Ishikawa (cell line): ENCODE measurements around the gene NOP53.

Experiments used
- CEBPB ChIP-seq: IDR thresholded peaks from 2 replicates; pipeline ENCODE4 v1.6.1; 2012
- CREB1 ChIP-seq: IDR thresholded peaks from 2 replicates; pipeline ENCODE4 v1.6.1; 2012; ENCODE audit warnings: low read depth
- EGR1 ChIP-seq: IDR thresholded peaks from 2 replicates; pipeline ENCODE4 v1.6.1; 2012
- EP300 ChIP-seq: IDR thresholded peaks from 2 replicates; pipeline ENCODE4 v1.6.1; 2012; ENCODE audit warnings: borderline replicate concordance
- FOXM1 ChIP-seq: IDR thresholded peaks from 2 replicates; pipeline ENCODE4 v1.6.1; 2012; ENCODE audit warnings: low read depth, borderline replicate concordance
- NFIC ChIP-seq: IDR thresholded peaks from 2 replicates; pipeline ENCODE4 v1.6.1; 2012
- RAD21 ChIP-seq: IDR thresholded peaks from 2 replicates; pipeline ENCODE4 v1.6.1; 2012; ENCODE audit warnings: low read depth
- TAF1 ChIP-seq: IDR thresholded peaks from 2 replicates; pipeline ENCODE4 v1.6.1; 2012; ENCODE audit warnings: low read depth, mild to moderate bottlenecking
- TCF12 ChIP-seq: IDR thresholded peaks from 2 replicates; pipeline ENCODE4 v1.6.1; 2012; ENCODE audit warnings: low read depth
- TEAD4 ChIP-seq: IDR thresholded peaks from 2 replicates; pipeline ENCODE4 v1.6.1; 2012
- YY1 ChIP-seq: IDR thresholded peaks from 2 replicates; pipeline ENCODE4 v1.6.1; 2012; ENCODE audit warnings: low read depth
- ZBTB7A ChIP-seq: IDR thresholded peaks from 2 replicates; pipeline ENCODE4 v1.6.1; 2012; ENCODE audit warnings: low read depth
- TF ChIP-seq, protein P1 (sequence below): IDR thresholded peaks from 2 replicates; pipeline ENCODE4 v1.6.1; 2012; ENCODE audit warnings: low read depth, mild to moderate bottlenecking
- TF ChIP-seq, protein P2 (sequence below): IDR thresholded peaks from 2 replicates; pipeline ENCODE4 v1.6.1; 2012
- TF ChIP-seq, protein P3 (sequence below): IDR thresholded peaks from 2 replicates; pipeline ENCODE4 v1.6.1; 2012

NOP53 gene

DNA sequence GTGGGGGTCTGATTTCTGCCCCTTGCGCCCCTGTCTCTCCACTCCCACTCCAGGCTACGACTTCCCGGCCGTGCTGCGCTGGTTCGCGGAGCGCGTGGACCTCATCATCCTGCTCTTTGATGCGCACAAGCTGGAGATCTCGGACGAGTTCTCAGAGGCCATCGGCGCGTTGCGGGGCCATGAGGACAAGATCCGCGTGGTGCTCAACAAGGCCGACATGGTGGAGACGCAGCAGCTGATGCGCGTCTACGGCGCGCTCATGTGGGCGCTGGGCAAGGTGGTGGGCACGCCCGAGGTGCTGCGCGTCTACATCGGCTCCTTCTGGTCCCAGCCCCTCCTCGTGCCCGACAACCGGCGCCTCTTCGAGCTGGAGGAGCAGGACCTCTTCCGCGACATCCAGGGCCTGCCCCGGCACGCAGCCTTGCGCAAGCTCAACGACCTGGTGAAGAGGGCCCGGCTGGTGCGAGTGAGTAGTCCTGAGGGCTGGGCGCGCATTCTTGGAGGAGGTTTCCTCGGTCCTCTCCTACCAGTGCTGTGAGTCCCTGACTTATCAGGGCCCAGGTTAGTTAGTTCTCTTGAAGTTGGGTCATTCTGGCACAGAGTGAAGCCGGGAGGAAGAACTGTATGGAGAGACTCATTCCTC lies 19.5 kb upstream of the NOP53 start:
- no peak for TF ChIP-seq EGR1
- TF ChIP-seq, protein P1, sequence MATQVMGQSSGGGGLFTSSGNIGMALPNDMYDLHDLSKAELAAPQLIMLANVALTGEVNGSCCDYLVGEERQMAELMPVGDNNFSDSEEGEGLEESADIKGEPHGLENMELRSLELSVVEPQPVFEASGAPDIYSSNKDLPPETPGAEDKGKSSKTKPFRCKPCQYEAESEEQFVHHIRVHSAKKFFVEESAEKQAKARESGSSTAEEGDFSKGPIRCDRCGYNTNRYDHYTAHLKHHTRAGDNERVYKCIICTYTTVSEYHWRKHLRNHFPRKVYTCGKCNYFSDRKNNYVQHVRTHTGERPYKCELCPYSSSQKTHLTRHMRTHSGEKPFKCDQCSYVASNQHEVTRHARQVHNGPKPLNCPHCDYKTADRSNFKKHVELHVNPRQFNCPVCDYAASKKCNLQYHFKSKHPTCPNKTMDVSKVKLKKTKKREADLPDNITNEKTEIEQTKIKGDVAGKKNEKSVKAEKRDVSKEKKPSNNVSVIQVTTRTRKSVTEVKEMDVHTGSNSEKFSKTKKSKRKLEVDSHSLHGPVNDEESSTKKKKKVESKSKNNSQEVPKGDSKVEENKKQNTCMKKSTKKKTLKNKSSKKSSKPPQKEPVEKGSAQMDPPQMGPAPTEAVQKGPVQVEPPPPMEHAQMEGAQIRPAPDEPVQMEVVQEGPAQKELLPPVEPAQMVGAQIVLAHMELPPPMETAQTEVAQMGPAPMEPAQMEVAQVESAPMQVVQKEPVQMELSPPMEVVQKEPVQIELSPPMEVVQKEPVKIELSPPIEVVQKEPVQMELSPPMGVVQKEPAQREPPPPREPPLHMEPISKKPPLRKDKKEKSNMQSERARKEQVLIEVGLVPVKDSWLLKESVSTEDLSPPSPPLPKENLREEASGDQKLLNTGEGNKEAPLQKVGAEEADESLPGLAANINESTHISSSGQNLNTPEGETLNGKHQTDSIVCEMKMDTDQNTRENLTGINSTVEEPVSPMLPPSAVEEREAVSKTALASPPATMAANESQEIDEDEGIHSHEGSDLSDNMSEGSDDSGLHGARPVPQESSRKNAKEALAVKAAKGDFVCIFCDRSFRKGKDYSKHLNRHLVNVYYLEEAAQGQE = no peak
- no peak for TF ChIP-seq NFIC
- TF ChIP-seq CREB1 = no peak
- no peak for TF ChIP-seq YY1
- TF ChIP-seq EP300 = no peak
- TF ChIP-seq, protein P2, sequence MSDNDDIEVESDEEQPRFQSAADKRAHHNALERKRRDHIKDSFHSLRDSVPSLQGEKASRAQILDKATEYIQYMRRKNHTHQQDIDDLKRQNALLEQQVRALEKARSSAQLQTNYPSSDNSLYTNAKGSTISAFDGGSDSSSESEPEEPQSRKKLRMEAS = no peak
- TF ChIP-seq, protein P3, sequence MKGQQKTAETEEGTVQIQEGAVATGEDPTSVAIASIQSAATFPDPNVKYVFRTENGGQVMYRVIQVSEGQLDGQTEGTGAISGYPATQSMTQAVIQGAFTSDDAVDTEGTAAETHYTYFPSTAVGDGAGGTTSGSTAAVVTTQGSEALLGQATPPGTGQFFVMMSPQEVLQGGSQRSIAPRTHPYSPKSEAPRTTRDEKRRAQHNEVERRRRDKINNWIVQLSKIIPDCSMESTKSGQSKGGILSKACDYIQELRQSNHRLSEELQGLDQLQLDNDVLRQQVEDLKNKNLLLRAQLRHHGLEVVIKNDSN = no peak
- no peak for TF ChIP-seq FOXM1
- TF ChIP-seq TEAD4 = no peak
- no peak for TF ChIP-seq RAD21
- no peak for TF ChIP-seq TCF12
- no peak for TF ChIP-seq ZBTB7A
- TF ChIP-seq TAF1 = no peak
- TF ChIP-seq CEBPB = no peak

DNA sequence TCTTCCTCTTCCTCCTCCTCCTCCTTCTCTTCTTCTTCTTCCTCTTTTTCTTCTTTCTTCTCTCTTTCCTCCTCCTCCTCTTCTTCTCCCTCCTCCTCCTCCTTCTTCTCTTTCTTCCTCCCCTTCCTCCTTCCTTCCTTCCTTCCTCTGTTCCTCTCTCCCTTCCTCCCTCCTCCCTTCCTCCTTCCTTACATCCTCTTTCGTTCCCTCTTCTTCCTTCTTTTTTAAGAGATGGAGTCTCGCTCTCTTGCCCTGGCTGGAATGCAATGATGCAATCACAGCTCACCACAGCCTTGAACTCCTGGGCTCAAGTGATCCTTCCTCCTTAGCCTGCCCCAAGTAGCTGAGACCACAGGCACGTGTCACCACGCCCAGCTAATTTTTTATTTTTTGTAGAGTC lies 18.9 kb upstream of the NOP53 start:
- TF ChIP-seq TEAD4 (no peak), CEBPB (0 out of 2 replicates have a peak, but pooled peaks have one; percentile 8)

DNA sequence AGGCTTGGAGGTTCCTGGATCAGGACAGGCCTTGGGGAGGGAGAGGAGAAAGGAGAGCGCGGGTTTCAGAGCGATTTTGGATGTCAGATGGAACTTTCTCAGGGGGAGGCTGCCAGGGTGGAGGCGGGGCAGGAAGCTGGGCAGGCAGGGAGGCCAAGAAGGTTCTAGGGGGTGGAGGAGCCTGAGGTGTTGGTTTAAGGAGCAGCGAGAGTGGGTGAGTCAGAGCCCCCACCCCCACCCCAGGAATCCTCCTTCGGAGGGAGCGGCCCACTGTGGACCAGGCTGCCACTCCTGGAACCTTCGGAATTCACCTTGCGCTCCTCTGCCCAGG lies 15.9 kb upstream of the NOP53 start:
- peak; percentile 25; the same call in 1 of the 2 replicates for TF ChIP-seq NFIC
- TF ChIP-seq, protein P3 = no peak
- TF ChIP-seq EP300 = peak; percentile 44; the same call in 1 of the 2 replicates
- TF ChIP-seq TCF12 = peak; percentile 69; the same call in 1 of the 2 replicates
- TF ChIP-seq TEAD4 = peak; percentile 88
- TF ChIP-seq TAF1 = peak; percentile 25; the same call in 1 of the 2 replicates
- TF ChIP-seq, protein P2 = no peak; the same call in 1 of the 2 replicates

DNA sequence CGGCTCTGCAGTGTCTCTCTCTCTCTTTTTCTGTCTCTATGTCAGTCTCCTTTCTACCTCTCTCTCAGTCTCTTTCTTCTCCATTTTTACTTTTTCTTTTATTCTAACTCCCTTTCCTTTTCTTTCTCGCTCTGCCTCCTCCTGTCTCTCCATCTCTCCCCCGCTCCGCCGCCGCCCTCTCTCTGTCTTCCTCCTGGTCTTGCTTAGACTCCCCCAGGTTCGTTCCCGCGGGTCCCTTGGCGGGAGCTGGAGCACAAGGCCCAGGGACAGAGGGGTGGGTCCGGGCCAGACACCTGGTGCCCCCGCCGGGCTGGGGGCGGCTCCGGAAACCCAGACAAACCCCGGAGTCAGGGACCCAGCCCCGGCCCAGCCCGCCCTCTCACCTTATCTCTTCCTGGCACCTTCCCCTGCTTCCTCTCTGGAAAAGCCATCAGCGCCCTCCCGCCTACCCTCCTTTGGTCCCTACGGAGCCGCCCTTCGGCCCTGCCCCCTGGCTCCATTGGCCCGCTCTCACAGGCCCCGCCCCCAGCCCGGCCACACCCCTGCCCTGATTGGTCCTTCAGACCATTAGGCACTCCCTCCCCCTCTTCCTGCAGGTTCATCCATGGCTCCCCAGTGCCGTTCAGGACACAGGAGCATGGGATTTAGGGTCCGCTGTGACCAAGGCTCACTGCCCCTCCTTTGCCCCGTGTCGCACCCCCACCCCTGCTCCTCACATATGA lies 15.4 kb upstream of the NOP53 start:
- TF ChIP-seq CEBPB (no peak), YY1 (peak; percentile 36; the same call in 1 of the 2 replicates), EGR1 (0 out of 2 replicates have a peak, but pooled peaks have one; percentile 16), NFIC (no peak), ZBTB7A (no peak), TEAD4 (no peak), CREB1 (no peak), EP300 (no peak), TCF12 (peak; percentile 28; the same call in 1 of the 2 replicates), FOXM1 (no peak), TAF1 (no peak), RAD21 (no peak)
- TF ChIP-seq, protein P3 = no peak
- TF ChIP-seq, protein P1 = 0 out of 2 replicates have a peak, but pooled peaks have one; percentile 9
- TF ChIP-seq, protein P2 = peak; percentile 48

DNA sequence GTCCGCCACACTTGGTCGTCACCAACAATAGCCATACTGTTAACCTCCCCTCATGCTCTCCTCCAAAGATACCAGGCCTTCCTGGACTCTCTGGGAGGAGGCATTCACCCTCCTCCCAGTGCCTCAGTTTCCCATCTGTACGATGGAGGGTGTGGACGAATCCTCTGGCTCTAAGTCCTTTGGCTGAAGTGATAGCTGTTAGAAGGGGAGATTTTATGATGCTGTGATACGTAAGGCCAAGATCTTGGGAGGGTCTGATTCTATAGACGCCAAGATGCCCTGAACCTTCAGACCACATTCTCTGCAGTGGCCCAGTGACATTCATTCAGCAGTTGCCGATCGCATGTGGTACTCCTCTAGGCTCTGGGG lies 14.8 kb upstream of the NOP53 start:
- TF ChIP-seq, protein P2 = no peak
- TF ChIP-seq, protein P3 = no peak
